ENCODE results near the gene USPL1. TPM values are rescaled to one million over a fixed set of nuclear protein-coding genes. Genes with fewer than 3 reads are reported as not detected.

The USPL1 gene
- total RNA-seq, 3 donors from 2014 or later, result 10.9 to 16.1 (median 11.4) TPM

- no peak for TF ChIP-seq CTCF (IDR thresholded peaks at IDR 0.05)
- Histone ChIP-seq H3K9me3 (no peaks in the 10 kb centered on the region), H3K4me1 (ENCODE audit: low read depth) (peaks cover 23% of the 10 kb centered on the region), H3K4me3 (peak overlapping the region; percentile 72), H3K36me3 (ENCODE audit: low read depth) (no peaks in the 10 kb centered on the region)
- no peak for ATAC-seq
- intact Hi-C loops (cut with DNase I, micrococcal nuclease), result no loop called here
- peak in 2 of 3 donors; percentile 59 to 60 for DNase-seq
These were observed 638 bp downstream of the USPL1 start for GRCh38 chr13:30618186-30618929.

- DNase-seq (no peak), ATAC-seq (no peak)
- no peak for TF ChIP-seq CTCF (IDR thresholded peaks at IDR 0.05)
- intact Hi-C loops (cut with DNase I, micrococcal nuclease), result no loop called here
- H3K36me3 ChIP-seq (ENCODE audit: low read depth), result no peaks in the 10 kb centered on the region
- no peaks in the 10 kb centered on the region for H3K9me3 ChIP-seq
- peaks cover 23% of the 10 kb centered on the region for H3K4me1 ChIP-seq (ENCODE audit: low read depth)
- no peak overlapping the region for H3K4me3 ChIP-seq
These were observed 1.2 kb downstream of the USPL1 start for GRCh38 chr13:30618930-30619279.

GRCh38 chr13:30619731-30620130 lies 2.0 kb downstream of the USPL1 start:
- intact Hi-C loops (cut with DNase I, micrococcal nuclease), result no loop called here
- no peak for TF ChIP-seq CTCF (IDR thresholded peaks at IDR 0.05)
- H3K9me3 ChIP-seq, result no peaks in the 10 kb centered on the region
- H3K36me3 ChIP-seq (ENCODE audit: low read depth), result no peaks in the 10 kb centered on the region
- ATAC-seq (no peak), DNase-seq (no peak)
- peaks cover 23% of the 10 kb centered on the region for H3K4me1 ChIP-seq (ENCODE audit: low read depth)
- no peak overlapping the region for H3K4me3 ChIP-seq

GRCh38 chr13:30620941-30621340 lies 3.2 kb downstream of the USPL1 start:
- intact Hi-C loops (cut with DNase I, micrococcal nuclease), result no loop called here
- H3K36me3 ChIP-seq (ENCODE audit: low read depth), result no peaks in the 10 kb centered on the region
- no peak for DNase-seq
- H3K4me1 ChIP-seq (ENCODE audit: low read depth), result peaks cover 23% of the 10 kb centered on the region
- no peak for ATAC-seq
- no peak for TF ChIP-seq CTCF (IDR thresholded peaks at IDR 0.05)
- no peaks in the 10 kb centered on the region for H3K9me3 ChIP-seq
- no peak overlapping the region for H3K4me3 ChIP-seq

- ATAC-seq (no peak), DNase-seq (no peak)
- H3K4me1 ChIP-seq (ENCODE audit: low read depth), result peaks cover 23% of the 10 kb centered on the region
- H3K36me3 ChIP-seq (ENCODE audit: low read depth), result no peaks in the 10 kb centered on the region
- intact Hi-C loops (cut with DNase I, micrococcal nuclease), result no loop called here
- no peak for TF ChIP-seq CTCF (IDR thresholded peaks at IDR 0.05)
- H3K4me3 ChIP-seq, result no peak overlapping the region
- H3K9me3 ChIP-seq, result no peaks in the 10 kb centered on the region
These were observed 4.8 kb downstream of the USPL1 start for GRCh38 chr13:30622551-30622950.

- Histone ChIP-seq H3K9me3 (no peaks in the 10 kb centered on the region), H3K36me3 (ENCODE audit: low read depth) (no peaks in the 10 kb centered on the region), H3K4me1 (ENCODE audit: low read depth) (peaks cover 23% of the 10 kb centered on the region), H3K4me3 (no peak overlapping the region)
- no peak for ATAC-seq
- intact Hi-C loops (cut with DNase I, micrococcal nuclease), result no loop called here
- no peak for DNase-seq
- no peak for TF ChIP-seq CTCF (IDR thresholded peaks at IDR 0.05)
These were observed 5.7 kb downstream of the USPL1 start for GRCh38 chr13:30623392-30623791.

Measured in mucosa of descending colon (tissue), 3 donors.